ENCODE results near the gene RAB40B. TPM values are rescaled to one million over a fixed set of nuclear protein-coding genes. Genes with fewer than 3 reads are reported as not detected.

The RAB40B gene
- total and polyA plus RNA-seq, 4 donors: 2.9 to 12.1 (median 10.5) TPM

DNA sequence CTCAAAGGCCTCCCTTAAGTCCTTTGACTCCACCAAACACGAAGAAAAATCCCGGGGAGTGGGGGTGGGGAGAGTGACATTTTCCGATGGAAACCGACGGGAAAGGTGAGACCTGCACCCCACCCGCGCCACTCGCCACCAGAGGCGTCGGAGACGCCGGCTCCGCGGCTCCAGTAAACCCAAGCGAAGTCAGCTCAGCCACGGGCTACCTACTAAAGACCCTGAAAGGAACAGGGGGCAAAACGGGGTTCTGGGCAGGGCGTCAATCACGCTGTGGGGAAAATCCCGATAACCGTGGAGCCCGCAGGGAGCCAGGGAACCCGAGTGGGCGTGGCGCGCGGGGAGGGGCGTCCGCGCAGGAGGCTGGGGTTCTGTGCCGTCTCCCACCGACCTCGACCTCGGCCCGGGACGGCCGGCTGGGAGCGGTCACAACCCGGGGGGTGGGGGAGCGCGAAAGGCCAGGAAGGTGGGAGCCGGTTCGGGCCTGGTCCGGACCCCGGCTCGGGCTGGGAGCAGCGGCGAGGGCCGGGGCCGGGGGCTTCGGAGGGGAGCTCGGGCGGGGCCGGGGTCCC, 50.8 kb downstream of the RAB40B start:
- no peaks in the 10 kb centered on the region for H3K27me3 ChIP-seq (ENCODE audit: control insufficient read depth in 4 of 4, insufficient read depth in 4 of 4, low read length in 3 of 4)
- peak; percentile 40 for DNase-seq (ENCODE audit: low spot score)
- H3K36me3 ChIP-seq (ENCODE audit: control insufficient read depth in 4 of 4, insufficient read depth in 3 of 4, low read depth in 1 of 4, low read length in 3 of 4): peaks cover 0 to 14% (median 10%) of the 10 kb centered on the region in 4 donors
- WGBS: under 1% methylated on average over 54 of the region's 54 CpGs
- no peaks in the 10 kb centered on the region for H3K9me3 ChIP-seq (ENCODE audit: control insufficient read depth in 4 of 4, low read length in 3 of 4)
- H3K9ac ChIP-seq (ENCODE audit: low read depth in 1 of 2, low read length in 2 of 2): peak overlapping the region; percentile 33 to 78
- peak overlapping the region; percentile 85 to 92 for H3K27ac ChIP-seq (ENCODE audit: low read depth in 1 of 2, low read length in 2 of 2)
- H3K4me3 ChIP-seq (ENCODE audit: low read depth in 1 of 3, low read length in 3 of 3): peak overlapping the region; percentile 80 to 94 (median 89)
- peaks cover 3 to 19% (median 14%) of the 10 kb centered on the region in 4 donors for H3K4me1 ChIP-seq (ENCODE audit: control insufficient read depth in 4 of 4, insufficient read depth in 4 of 4, low read length in 3 of 4)
- TF ChIP-seq HNF4A (conservative IDR thresholded peaks at IDR 0.05): no peak
- TF ChIP-seq, protein P1, sequence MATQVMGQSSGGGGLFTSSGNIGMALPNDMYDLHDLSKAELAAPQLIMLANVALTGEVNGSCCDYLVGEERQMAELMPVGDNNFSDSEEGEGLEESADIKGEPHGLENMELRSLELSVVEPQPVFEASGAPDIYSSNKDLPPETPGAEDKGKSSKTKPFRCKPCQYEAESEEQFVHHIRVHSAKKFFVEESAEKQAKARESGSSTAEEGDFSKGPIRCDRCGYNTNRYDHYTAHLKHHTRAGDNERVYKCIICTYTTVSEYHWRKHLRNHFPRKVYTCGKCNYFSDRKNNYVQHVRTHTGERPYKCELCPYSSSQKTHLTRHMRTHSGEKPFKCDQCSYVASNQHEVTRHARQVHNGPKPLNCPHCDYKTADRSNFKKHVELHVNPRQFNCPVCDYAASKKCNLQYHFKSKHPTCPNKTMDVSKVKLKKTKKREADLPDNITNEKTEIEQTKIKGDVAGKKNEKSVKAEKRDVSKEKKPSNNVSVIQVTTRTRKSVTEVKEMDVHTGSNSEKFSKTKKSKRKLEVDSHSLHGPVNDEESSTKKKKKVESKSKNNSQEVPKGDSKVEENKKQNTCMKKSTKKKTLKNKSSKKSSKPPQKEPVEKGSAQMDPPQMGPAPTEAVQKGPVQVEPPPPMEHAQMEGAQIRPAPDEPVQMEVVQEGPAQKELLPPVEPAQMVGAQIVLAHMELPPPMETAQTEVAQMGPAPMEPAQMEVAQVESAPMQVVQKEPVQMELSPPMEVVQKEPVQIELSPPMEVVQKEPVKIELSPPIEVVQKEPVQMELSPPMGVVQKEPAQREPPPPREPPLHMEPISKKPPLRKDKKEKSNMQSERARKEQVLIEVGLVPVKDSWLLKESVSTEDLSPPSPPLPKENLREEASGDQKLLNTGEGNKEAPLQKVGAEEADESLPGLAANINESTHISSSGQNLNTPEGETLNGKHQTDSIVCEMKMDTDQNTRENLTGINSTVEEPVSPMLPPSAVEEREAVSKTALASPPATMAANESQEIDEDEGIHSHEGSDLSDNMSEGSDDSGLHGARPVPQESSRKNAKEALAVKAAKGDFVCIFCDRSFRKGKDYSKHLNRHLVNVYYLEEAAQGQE (IDR thresholded peaks at IDR 0.05): no peak
- TF ChIP-seq RXRA (IDR thresholded peaks at IDR 0.05): no peak

DNA sequence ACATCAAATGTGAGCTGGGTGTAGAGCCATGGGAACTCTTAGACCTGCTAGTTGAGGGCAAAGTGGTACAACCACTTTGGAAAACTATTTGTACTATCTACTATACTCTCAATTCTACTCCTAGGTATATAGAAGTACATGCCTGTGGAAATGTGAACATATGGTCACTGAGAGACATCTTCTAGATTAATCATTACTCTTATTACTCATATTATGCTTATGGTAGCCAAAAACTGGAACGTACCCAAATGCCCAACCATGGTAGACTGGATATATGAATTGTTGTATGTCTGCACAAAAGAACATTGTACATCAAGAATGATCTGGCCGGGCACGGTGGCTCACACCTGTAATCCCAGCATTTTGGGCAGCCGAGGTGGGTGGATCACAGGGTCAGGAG, 53.0 kb downstream of the RAB40B start:
- Histone ChIP-seq H3K36me3 (ENCODE audit: control insufficient read depth in 4 of 4, insufficient read depth in 3 of 4, low read depth in 1 of 4, low read length in 3 of 4) (peaks cover 0 to 19% (median 17%) of the 10 kb centered on the region in 4 donors), H3K4me1 (ENCODE audit: control insufficient read depth in 4 of 4, insufficient read depth in 4 of 4, low read length in 3 of 4) (peaks cover 3 to 19% (median 14%) of the 10 kb centered on the region in 4 donors), H3K27ac (ENCODE audit: low read depth in 1 of 2, low read length in 2 of 2) (no peak overlapping the region), H3K9ac (ENCODE audit: low read depth in 1 of 2, low read length in 2 of 2) (no peak overlapping the region), H3K9me3 (ENCODE audit: control insufficient read depth in 4 of 4, low read length in 3 of 4) (no peaks in the 10 kb centered on the region), H3K27me3 (ENCODE audit: control insufficient read depth in 4 of 4, insufficient read depth in 4 of 4, low read length in 3 of 4) (no peaks in the 10 kb centered on the region), H3K4me3 (ENCODE audit: low read depth in 1 of 3, low read length in 3 of 3) (no peak overlapping the region)
- 96% methylated on average over 4 of the region's 4 CpGs for WGBS
- no peak for TF ChIP-seq NR2F2 (IDR thresholded peaks at IDR 0.05)
- TF ChIP-seq FOXA1 (IDR thresholded peaks at IDR 0.05): no peak
- TF ChIP-seq TAF1 (conservative IDR thresholded peaks at IDR 0.05): no peak
- no peak for TF ChIP-seq YY1 (IDR thresholded peaks at IDR 0.05)
- TF ChIP-seq, protein P2, sequence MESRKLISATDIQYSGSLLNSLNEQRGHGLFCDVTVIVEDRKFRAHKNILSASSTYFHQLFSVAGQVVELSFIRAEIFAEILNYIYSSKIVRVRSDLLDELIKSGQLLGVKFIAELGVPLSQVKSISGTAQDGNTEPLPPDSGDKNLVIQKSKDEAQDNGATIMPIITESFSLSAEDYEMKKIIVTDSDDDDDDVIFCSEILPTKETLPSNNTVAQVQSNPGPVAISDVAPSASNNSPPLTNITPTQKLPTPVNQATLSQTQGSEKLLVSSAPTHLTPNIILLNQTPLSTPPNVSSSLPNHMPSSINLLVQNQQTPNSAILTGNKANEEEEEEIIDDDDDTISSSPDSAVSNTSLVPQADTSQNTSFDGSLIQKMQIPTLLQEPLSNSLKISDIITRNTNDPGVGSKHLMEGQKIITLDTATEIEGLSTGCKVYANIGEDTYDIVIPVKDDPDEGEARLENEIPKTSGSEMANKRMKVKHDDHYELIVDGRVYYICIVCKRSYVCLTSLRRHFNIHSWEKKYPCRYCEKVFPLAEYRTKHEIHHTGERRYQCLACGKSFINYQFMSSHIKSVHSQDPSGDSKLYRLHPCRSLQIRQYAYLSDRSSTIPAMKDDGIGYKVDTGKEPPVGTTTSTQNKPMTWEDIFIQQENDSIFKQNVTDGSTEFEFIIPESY (IDR thresholded peaks at IDR 0.05): no peak
- TF ChIP-seq HNF4G (IDR thresholded peaks at IDR 0.05): no peak
- TF ChIP-seq, protein P3, sequence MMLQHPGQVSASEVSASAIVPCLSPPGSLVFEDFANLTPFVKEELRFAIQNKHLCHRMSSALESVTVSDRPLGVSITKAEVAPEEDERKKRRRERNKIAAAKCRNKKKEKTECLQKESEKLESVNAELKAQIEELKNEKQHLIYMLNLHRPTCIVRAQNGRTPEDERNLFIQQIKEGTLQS (IDR thresholded peaks at IDR 0.05): no peak
- TF ChIP-seq, protein P4, sequence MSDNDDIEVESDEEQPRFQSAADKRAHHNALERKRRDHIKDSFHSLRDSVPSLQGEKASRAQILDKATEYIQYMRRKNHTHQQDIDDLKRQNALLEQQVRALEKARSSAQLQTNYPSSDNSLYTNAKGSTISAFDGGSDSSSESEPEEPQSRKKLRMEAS (IDR thresholded peaks at IDR 0.05): no peak
- no peak for TF ChIP-seq EGR1 (IDR thresholded peaks at IDR 0.05; ENCODE audit: low read depth in 2 of 2)
- TF ChIP-seq FOXA2 (IDR thresholded peaks at IDR 0.05): no peak
- TF ChIP-seq, protein P5, sequence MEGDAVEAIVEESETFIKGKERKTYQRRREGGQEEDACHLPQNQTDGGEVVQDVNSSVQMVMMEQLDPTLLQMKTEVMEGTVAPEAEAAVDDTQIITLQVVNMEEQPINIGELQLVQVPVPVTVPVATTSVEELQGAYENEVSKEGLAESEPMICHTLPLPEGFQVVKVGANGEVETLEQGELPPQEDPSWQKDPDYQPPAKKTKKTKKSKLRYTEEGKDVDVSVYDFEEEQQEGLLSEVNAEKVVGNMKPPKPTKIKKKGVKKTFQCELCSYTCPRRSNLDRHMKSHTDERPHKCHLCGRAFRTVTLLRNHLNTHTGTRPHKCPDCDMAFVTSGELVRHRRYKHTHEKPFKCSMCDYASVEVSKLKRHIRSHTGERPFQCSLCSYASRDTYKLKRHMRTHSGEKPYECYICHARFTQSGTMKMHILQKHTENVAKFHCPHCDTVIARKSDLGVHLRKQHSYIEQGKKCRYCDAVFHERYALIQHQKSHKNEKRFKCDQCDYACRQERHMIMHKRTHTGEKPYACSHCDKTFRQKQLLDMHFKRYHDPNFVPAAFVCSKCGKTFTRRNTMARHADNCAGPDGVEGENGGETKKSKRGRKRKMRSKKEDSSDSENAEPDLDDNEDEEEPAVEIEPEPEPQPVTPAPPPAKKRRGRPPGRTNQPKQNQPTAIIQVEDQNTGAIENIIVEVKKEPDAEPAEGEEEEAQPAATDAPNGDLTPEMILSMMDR (IDR thresholded peaks at IDR 0.05; ENCODE audit: low read depth, low read length, missing input control): no peak
- no peak for TF ChIP-seq SP1 (IDR thresholded peaks at IDR 0.05)
- TF ChIP-seq HNF4A (conservative IDR thresholded peaks at IDR 0.05): no peak
- TF ChIP-seq RXRA (IDR thresholded peaks at IDR 0.05): no peak
- DNase-seq (ENCODE audit: low spot score): no peak

Measured in liver (tissue), 9 donors.